ENCODE measurements around the gene OXSR1.

The OXSR1 gene

GRCh38 chr3:38251197-38251596, 85.9 kb downstream of the OXSR1 start:
- Mint-ChIP-seq H3K27ac (no peak overlapping the region), H3K4me1 (peaks cover 11% of the 10 kb centered on the region), H3K36me3 (peaks cover 19% of the 10 kb centered on the region), H3K27me3 (no peaks in the 10 kb centered on the region), H3K9me3 (no peaks in the 10 kb centered on the region), H3K4me3 (no peak overlapping the region)

- peaks cover 10% of the 10 kb centered on the region for H3K4me1 Mint-ChIP-seq
- H3K4me3 Mint-ChIP-seq: no peak overlapping the region
- H3K27ac Mint-ChIP-seq: no peak overlapping the region
- peaks cover 15% of the 10 kb centered on the region for H3K36me3 Mint-ChIP-seq
- H3K27me3 Mint-ChIP-seq: no peaks in the 10 kb centered on the region
- H3K9me3 Mint-ChIP-seq: no peaks in the 10 kb centered on the region
Measured at GRCh38 chr3:38253704-38254103, 88.4 kb downstream of the OXSR1 start.

GRCh38 chr3:38254872-38255271, 89.5 kb downstream of the OXSR1 start:
- Mint-ChIP-seq H3K9me3 (no peaks in the 10 kb centered on the region), H3K27me3 (no peaks in the 10 kb centered on the region), H3K27ac (no peak overlapping the region), H3K4me3 (no peak overlapping the region), H3K4me1 (peaks cover 18% of the 10 kb centered on the region), H3K36me3 (peaks cover 12% of the 10 kb centered on the region)

GRCh38 chr3:38255627-38256026, 90.3 kb downstream of the OXSR1 start:
- peaks cover 15% of the 10 kb centered on the region for H3K36me3 Mint-ChIP-seq
- H3K27me3 Mint-ChIP-seq: no peaks in the 10 kb centered on the region
- no peaks in the 10 kb centered on the region for H3K9me3 Mint-ChIP-seq
- H3K27ac Mint-ChIP-seq: no peak overlapping the region
- peaks cover 18% of the 10 kb centered on the region for H3K4me1 Mint-ChIP-seq
- no peak overlapping the region for H3K4me3 Mint-ChIP-seq

- H3K27ac Mint-ChIP-seq: peak overlapping the region; percentile 14
- no peaks in the 10 kb centered on the region for H3K9me3 Mint-ChIP-seq
- peaks cover 18% of the 10 kb centered on the region for H3K36me3 Mint-ChIP-seq
- no peaks in the 10 kb centered on the region for H3K27me3 Mint-ChIP-seq
- peaks cover 18% of the 10 kb centered on the region for H3K4me1 Mint-ChIP-seq
- H3K4me3 Mint-ChIP-seq: no peak overlapping the region
Measured at GRCh38 chr3:38257583-38257982, 92.2 kb downstream of the OXSR1 start.

- Mint-ChIP-seq H3K4me3 (no peak overlapping the region), H3K9me3 (no peaks in the 10 kb centered on the region), H3K27me3 (no peaks in the 10 kb centered on the region), H3K27ac (no peak overlapping the region), H3K36me3 (peaks cover 12% of the 10 kb centered on the region), H3K4me1 (peaks cover 20% of the 10 kb centered on the region)
Measured at GRCh38 chr3:38260474-38260873, 95.1 kb downstream of the OXSR1 start.

- Mint-ChIP-seq H3K36me3 (peaks cover 7% of the 10 kb centered on the region), H3K9me3 (no peaks in the 10 kb centered on the region), H3K4me1 (peaks cover 25% of the 10 kb centered on the region), H3K27me3 (no peaks in the 10 kb centered on the region), H3K27ac (no peak overlapping the region), H3K4me3 (no peak overlapping the region)
Measured at GRCh38 chr3:38264353-38264771, 99.0 kb downstream of the OXSR1 start.

- Mint-ChIP-seq H3K4me3 (no peak overlapping the region), H3K36me3 (peaks cover 7% of the 10 kb centered on the region), H3K9me3 (no peaks in the 10 kb centered on the region), H3K27ac (no peak overlapping the region), H3K4me1 (peaks cover 21% of the 10 kb centered on the region), H3K27me3 (no peaks in the 10 kb centered on the region)
Measured at GRCh38 chr3:38264779-38265178, 99.4 kb downstream of the OXSR1 start.

GRCh38 chr3:38265604-38266307, 100.4 kb downstream of the OXSR1 start, which contains the start of gene SLC22A13:
TSS of gene SLC22A13 (plus strand) at chr3:38265812. CDS start at chr3:38265861, 49 bp downstream.
- Mint-ChIP-seq H3K36me3 (peaks cover 5% of the 10 kb centered on the region), H3K4me1 (peaks cover 21% of the 10 kb centered on the region), H3K27me3 (no peaks in the 10 kb centered on the region), H3K27ac (no peak within 1 kb of the TSS), H3K4me3 (no peak within 1 kb of the TSS), H3K9me3 (no peaks in the 10 kb centered on the region)

- H3K27ac Mint-ChIP-seq: no peak overlapping the region
- H3K4me1 Mint-ChIP-seq: peaks cover 21% of the 10 kb centered on the region
- no peaks in the 10 kb centered on the region for H3K9me3 Mint-ChIP-seq
- H3K36me3 Mint-ChIP-seq: peaks cover 4% of the 10 kb centered on the region
- H3K4me3 Mint-ChIP-seq: no peak overlapping the region
- no peaks in the 10 kb centered on the region for H3K27me3 Mint-ChIP-seq
Measured at GRCh38 chr3:38266810-38267209, 101.5 kb downstream of the OXSR1 start.

GRCh38 chr3:38267662-38268061, 102.3 kb downstream of the OXSR1 start:
- H3K9me3 Mint-ChIP-seq: no peaks in the 10 kb centered on the region
- no peak overlapping the region for H3K4me3 Mint-ChIP-seq
- peaks cover 3% of the 10 kb centered on the region for H3K36me3 Mint-ChIP-seq
- H3K4me1 Mint-ChIP-seq: peaks cover 21% of the 10 kb centered on the region
- H3K27ac Mint-ChIP-seq: no peak overlapping the region
- H3K27me3 Mint-ChIP-seq: no peaks in the 10 kb centered on the region

- no peak overlapping the region for H3K4me3 Mint-ChIP-seq
- H3K4me1 Mint-ChIP-seq: peaks cover 21% of the 10 kb centered on the region
- H3K27ac Mint-ChIP-seq: no peak overlapping the region
- peaks cover 3% of the 10 kb centered on the region for H3K36me3 Mint-ChIP-seq
- H3K27me3 Mint-ChIP-seq: no peaks in the 10 kb centered on the region
- no peaks in the 10 kb centered on the region for H3K9me3 Mint-ChIP-seq
Measured at GRCh38 chr3:38268087-38268486, 102.8 kb downstream of the OXSR1 start.

- Mint-ChIP-seq H3K27me3 (no peaks in the 10 kb centered on the region), H3K9me3 (no peaks in the 10 kb centered on the region), H3K4me3 (no peak overlapping the region), H3K27ac (no peak overlapping the region), H3K36me3 (peaks cover 3% of the 10 kb centered on the region), H3K4me1 (peaks cover 18% of the 10 kb centered on the region)
Measured at GRCh38 chr3:38268522-38268921, 103.2 kb downstream of the OXSR1 start.

- Mint-ChIP-seq H3K9me3 (no peaks in the 10 kb centered on the region), H3K4me1 (peaks cover 15% of the 10 kb centered on the region), H3K27ac (no peak overlapping the region), H3K36me3 (peaks cover 6% of the 10 kb centered on the region), H3K4me3 (no peak overlapping the region), H3K27me3 (no peaks in the 10 kb centered on the region)
Measured at GRCh38 chr3:38270606-38271005, 105.3 kb downstream of the OXSR1 start.

GRCh38 chr3:38271553-38271952, 106.2 kb downstream of the OXSR1 start:
- no peaks in the 10 kb centered on the region for H3K9me3 Mint-ChIP-seq
- peaks cover 6% of the 10 kb centered on the region for H3K36me3 Mint-ChIP-seq
- H3K4me1 Mint-ChIP-seq: peaks cover 15% of the 10 kb centered on the region
- H3K27ac Mint-ChIP-seq: no peak overlapping the region
- H3K27me3 Mint-ChIP-seq: no peaks in the 10 kb centered on the region
- no peak overlapping the region for H3K4me3 Mint-ChIP-seq

GRCh38 chr3:38274864-38275649, 109.7 kb downstream of the OXSR1 start:
- no peaks in the 10 kb centered on the region for H3K4me1 Mint-ChIP-seq

More at GRCh38 chr3:38274864-38275649, 109.7 kb downstream of the OXSR1 start:
- Mint-ChIP-seq H3K9me3 (no peaks in the 10 kb centered on the region), H3K27ac (no peak overlapping the region), H3K27me3 (no peaks in the 10 kb centered on the region), H3K4me3 (no peak overlapping the region), H3K36me3 (peaks cover 6% of the 10 kb centered on the region)

Data from activated naive CD4-positive, alpha-beta T cell treated with anti-CD3 and anti-CD28 coated beads, Interleukin-2, amount 50 U/mL, for 24 hours (primary cell).